ENCODE measurements around the gene FBXW5. TPM values are rescaled to one million over a fixed set of nuclear protein-coding genes. Genes with fewer than 3 reads are reported as not detected.

Gene FBXW5
- total RNA-seq, 1 experiment from 2014 or later, result 72.6 TPM

DNA sequence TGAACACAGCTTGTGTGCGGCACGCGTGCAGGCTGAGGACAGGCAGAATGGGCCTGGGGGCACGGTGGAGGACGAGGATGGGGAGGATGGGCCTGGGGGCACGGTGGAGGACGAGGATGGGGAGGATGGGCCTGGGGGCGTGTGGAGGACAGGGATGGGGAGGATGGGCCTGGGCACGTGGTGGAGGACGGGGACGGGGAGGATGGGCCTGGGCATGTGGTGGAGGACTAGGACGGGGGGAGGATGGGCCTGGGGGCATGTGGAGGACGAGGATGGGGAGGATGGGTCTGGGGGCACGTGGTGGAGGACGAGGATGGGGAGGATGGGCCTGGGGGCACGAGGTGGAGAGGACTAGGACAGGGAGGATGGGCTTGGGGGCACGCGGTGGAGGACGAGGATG is 22.0 kb downstream of the FBXW5 start:
- TF ChIP-seq, protein P1, sequence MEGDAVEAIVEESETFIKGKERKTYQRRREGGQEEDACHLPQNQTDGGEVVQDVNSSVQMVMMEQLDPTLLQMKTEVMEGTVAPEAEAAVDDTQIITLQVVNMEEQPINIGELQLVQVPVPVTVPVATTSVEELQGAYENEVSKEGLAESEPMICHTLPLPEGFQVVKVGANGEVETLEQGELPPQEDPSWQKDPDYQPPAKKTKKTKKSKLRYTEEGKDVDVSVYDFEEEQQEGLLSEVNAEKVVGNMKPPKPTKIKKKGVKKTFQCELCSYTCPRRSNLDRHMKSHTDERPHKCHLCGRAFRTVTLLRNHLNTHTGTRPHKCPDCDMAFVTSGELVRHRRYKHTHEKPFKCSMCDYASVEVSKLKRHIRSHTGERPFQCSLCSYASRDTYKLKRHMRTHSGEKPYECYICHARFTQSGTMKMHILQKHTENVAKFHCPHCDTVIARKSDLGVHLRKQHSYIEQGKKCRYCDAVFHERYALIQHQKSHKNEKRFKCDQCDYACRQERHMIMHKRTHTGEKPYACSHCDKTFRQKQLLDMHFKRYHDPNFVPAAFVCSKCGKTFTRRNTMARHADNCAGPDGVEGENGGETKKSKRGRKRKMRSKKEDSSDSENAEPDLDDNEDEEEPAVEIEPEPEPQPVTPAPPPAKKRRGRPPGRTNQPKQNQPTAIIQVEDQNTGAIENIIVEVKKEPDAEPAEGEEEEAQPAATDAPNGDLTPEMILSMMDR (IDR thresholded peaks at IDR 0.05), result no peak
- TF ChIP-seq POLR2AphosphoS5 (IDR thresholded peaks at IDR 0.05; ENCODE audit: low read depth, low read length) (no peak), TCF7L2 (IDR thresholded peaks at IDR 0.05; ENCODE audit: low read depth, low read length) (no peak), SIN3A (IDR thresholded peaks at IDR 0.05; ENCODE audit: borderline replicate concordance, insufficient read depth, low read depth, low read length) (no peak)
- TF ChIP-seq, protein P2, sequence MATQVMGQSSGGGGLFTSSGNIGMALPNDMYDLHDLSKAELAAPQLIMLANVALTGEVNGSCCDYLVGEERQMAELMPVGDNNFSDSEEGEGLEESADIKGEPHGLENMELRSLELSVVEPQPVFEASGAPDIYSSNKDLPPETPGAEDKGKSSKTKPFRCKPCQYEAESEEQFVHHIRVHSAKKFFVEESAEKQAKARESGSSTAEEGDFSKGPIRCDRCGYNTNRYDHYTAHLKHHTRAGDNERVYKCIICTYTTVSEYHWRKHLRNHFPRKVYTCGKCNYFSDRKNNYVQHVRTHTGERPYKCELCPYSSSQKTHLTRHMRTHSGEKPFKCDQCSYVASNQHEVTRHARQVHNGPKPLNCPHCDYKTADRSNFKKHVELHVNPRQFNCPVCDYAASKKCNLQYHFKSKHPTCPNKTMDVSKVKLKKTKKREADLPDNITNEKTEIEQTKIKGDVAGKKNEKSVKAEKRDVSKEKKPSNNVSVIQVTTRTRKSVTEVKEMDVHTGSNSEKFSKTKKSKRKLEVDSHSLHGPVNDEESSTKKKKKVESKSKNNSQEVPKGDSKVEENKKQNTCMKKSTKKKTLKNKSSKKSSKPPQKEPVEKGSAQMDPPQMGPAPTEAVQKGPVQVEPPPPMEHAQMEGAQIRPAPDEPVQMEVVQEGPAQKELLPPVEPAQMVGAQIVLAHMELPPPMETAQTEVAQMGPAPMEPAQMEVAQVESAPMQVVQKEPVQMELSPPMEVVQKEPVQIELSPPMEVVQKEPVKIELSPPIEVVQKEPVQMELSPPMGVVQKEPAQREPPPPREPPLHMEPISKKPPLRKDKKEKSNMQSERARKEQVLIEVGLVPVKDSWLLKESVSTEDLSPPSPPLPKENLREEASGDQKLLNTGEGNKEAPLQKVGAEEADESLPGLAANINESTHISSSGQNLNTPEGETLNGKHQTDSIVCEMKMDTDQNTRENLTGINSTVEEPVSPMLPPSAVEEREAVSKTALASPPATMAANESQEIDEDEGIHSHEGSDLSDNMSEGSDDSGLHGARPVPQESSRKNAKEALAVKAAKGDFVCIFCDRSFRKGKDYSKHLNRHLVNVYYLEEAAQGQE (IDR thresholded peaks at IDR 0.05; ENCODE audit: insufficient read depth in 1 of 2, low read depth in 2 of 2, low read length in 1 of 2), result no peak
- H3K9me3 ChIP-seq (ENCODE audit: control insufficient read depth, insufficient read depth, low read depth, low read length), result no peaks in the 10 kb centered on the region

DNA sequence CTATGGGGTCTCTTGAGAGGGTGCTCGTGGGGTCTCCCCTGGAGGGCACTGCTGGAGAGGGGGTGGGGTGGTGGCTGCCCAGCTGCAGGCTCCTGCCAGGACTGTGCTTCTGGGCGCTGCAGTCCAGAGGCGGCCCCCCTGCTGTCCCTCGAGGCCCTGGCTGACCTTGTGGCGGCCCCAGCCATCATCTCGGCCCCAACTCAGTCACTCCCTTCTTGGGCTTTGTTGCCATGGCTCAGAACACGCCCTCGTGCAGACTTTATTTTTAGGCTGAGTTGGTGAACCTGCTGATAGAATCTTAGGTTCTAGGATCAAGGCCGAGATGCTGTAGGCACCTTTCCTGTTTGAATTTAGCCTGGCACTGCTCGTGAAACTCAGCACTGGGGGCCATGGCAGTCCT is 22.8 kb downstream of the FBXW5 start:
- no peak overlapping the region for H3K4me3 ChIP-seq (ENCODE audit: low read depth in 2 of 2, low read length in 2 of 2)
- H3K36me3 ChIP-seq (ENCODE audit: control insufficient read depth, insufficient read depth, low read length), result peaks cover 3% of the 10 kb centered on the region; the same call in 1 of the 2 replicates
- ATAC-seq, result no peak
- H3K9me3 ChIP-seq (ENCODE audit: control insufficient read depth, insufficient read depth, low read depth, low read length), result no peaks in the 10 kb centered on the region
- intact Hi-C loops (cut with micrococcal nuclease; ENCODE audit: unreplicated experiment), result no loop called here
- no TSS peak for BruUV-seq (replicated peaks)
- no peak for TF ChIP-seq POLR2AphosphoS5 (IDR thresholded peaks at IDR 0.05; ENCODE audit: low read depth, low read length)
- TF ChIP-seq SIN3A (IDR thresholded peaks at IDR 0.05; ENCODE audit: borderline replicate concordance, insufficient read depth, low read depth, low read length), result no peak
- TF ChIP-seq TCF7L2 (IDR thresholded peaks at IDR 0.05; ENCODE audit: low read depth, low read length), result no peak
- TF ChIP-seq, protein P1 (IDR thresholded peaks at IDR 0.05), result no peak
- TF ChIP-seq, protein P2 (IDR thresholded peaks at IDR 0.05; ENCODE audit: insufficient read depth in 1 of 2, low read depth in 2 of 2, low read length in 1 of 2), result no peak
- in situ Hi-C loops (cut with HindIII; ENCODE audit: low pct_unique_long_range_greater_than_20kb, low sequenced_read_pairs), result no loop called here
- H3K4me1 ChIP-seq (ENCODE audit: control insufficient read depth, insufficient read depth, low read length), result no peaks in the 10 kb centered on the region
- no peak overlapping the region for H3K27ac ChIP-seq (ENCODE audit: low read length)
- H3K27me3 ChIP-seq (ENCODE audit: control insufficient read depth, insufficient read depth, low read length), result no peaks in the 10 kb centered on the region
- ChIA-PET POLR2A (no interaction called here), CTCF (interaction anchor here (0.7 kb wide), 2 partner anchors 18 to 22 kb away, joined by 4 to 5 read pairs; no protein-coding TSS in a partner anchor)
- DNase-seq (ENCODE audit: low read depth, low spot score), result no peak

More for the DNA sequence above, 22.0 kb downstream of the FBXW5 start:
- Histone ChIP-seq H3K27me3 (ENCODE audit: control insufficient read depth, insufficient read depth, low read length) (no peaks in the 10 kb centered on the region), H3K4me1 (ENCODE audit: control insufficient read depth, insufficient read depth, low read length) (no peaks in the 10 kb centered on the region), H3K36me3 (ENCODE audit: control insufficient read depth, insufficient read depth, low read length) (peaks cover 3% of the 10 kb centered on the region), H3K27ac (ENCODE audit: low read length) (no peak overlapping the region), H3K4me3 (ENCODE audit: low read depth in 2 of 2, low read length in 2 of 2) (no peak overlapping the region)
- intact Hi-C loops (cut with micrococcal nuclease; ENCODE audit: unreplicated experiment) (no loop called here), in situ Hi-C loops (cut with HindIII; ENCODE audit: low pct_unique_long_range_greater_than_20kb, low sequenced_read_pairs) (no loop called here)
- ChIA-PET CTCF (interaction anchor here (0.7 kb wide), 1 partner anchor 19 kb away, joined by 4 read pairs; no protein-coding TSS in a partner anchor), POLR2A (no interaction called here)
- no peak for ATAC-seq
- no peak for DNase-seq (ENCODE audit: low read depth, low spot score)
- no TSS peak for BruUV-seq (replicated peaks)
